ENCODE measurements around the gene CTTN.

The CTTN gene

GRCh38 chr11:70423523-70424505, 25.5 kb downstream of the CTTN start:
- H3K4me3 ChIP-seq (ENCODE audit: low read depth, low read length), result no peak overlapping the region
- no peak for TF ChIP-seq CTCF (IDR thresholded peaks at IDR 0.05; ENCODE audit: low read depth, low read length)

GRCh38 chr11:70424765-70425344, 26.5 kb downstream of the CTTN start:
- TF ChIP-seq CTCF (IDR thresholded peaks at IDR 0.05; ENCODE audit: low read depth, low read length), result no peak
- H3K4me3 ChIP-seq (ENCODE audit: low read depth, low read length), result no peak overlapping the region

- H3K4me3 ChIP-seq (ENCODE audit: low read depth, low read length), result no peak overlapping the region
- no peak for TF ChIP-seq CTCF (IDR thresholded peaks at IDR 0.05; ENCODE audit: low read depth, low read length)
Measured at GRCh38 chr11:70427436-70427835, 29.1 kb downstream of the CTTN start.

- H3K4me3 ChIP-seq (ENCODE audit: low read depth, low read length), result no peak overlapping the region
- TF ChIP-seq CTCF (IDR thresholded peaks at IDR 0.05; ENCODE audit: low read depth, low read length), result no peak
Measured at GRCh38 chr11:70428701-70429427, 30.5 kb downstream of the CTTN start.

GRCh38 chr11:70429428-70429705, 31.0 kb downstream of the CTTN start:
- H3K4me3 ChIP-seq (ENCODE audit: low read depth, low read length), result no peak overlapping the region
- no peak for TF ChIP-seq CTCF (IDR thresholded peaks at IDR 0.05; ENCODE audit: low read depth, low read length)

- no peak for TF ChIP-seq CTCF (IDR thresholded peaks at IDR 0.05; ENCODE audit: low read depth, low read length)
- H3K4me3 ChIP-seq (ENCODE audit: low read depth, low read length), result no peak overlapping the region
Measured at GRCh38 chr11:70429724-70430521, 31.6 kb downstream of the CTTN start.

Data from WI38 (cell line).